ENCODE measurements around the gene SUGP1.

Gene SUGP1, protein sequence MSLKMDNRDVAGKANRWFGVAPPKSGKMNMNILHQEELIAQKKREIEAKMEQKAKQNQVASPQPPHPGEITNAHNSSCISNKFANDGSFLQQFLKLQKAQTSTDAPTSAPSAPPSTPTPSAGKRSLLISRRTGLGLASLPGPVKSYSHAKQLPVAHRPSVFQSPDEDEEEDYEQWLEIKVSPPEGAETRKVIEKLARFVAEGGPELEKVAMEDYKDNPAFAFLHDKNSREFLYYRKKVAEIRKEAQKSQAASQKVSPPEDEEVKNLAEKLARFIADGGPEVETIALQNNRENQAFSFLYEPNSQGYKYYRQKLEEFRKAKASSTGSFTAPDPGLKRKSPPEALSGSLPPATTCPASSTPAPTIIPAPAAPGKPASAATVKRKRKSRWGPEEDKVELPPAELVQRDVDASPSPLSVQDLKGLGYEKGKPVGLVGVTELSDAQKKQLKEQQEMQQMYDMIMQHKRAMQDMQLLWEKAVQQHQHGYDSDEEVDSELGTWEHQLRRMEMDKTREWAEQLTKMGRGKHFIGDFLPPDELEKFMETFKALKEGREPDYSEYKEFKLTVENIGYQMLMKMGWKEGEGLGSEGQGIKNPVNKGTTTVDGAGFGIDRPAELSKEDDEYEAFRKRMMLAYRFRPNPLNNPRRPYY

GRCh38 chr19:19320361-19321140, at the start of gene SUGP1, which contains the start of gene MAU2:
TSS of gene SUGP1 (minus strand) at chr19:19320509. CDS start at chr19:19320496, 13 bp downstream.
TSS of gene MAU2 (plus strand) at chr19:19320829. CDS start at chr19:19320860, 31 bp downstream.
- DNase-seq (ENCODE audit: low read depth), result peak; percentile 92
- H3K4me3 ChIP-seq (ENCODE audit: low read depth, low read length), result peak within 1 kb of the TSS; percentile 89
- TF ChIP-seq, protein P1, sequence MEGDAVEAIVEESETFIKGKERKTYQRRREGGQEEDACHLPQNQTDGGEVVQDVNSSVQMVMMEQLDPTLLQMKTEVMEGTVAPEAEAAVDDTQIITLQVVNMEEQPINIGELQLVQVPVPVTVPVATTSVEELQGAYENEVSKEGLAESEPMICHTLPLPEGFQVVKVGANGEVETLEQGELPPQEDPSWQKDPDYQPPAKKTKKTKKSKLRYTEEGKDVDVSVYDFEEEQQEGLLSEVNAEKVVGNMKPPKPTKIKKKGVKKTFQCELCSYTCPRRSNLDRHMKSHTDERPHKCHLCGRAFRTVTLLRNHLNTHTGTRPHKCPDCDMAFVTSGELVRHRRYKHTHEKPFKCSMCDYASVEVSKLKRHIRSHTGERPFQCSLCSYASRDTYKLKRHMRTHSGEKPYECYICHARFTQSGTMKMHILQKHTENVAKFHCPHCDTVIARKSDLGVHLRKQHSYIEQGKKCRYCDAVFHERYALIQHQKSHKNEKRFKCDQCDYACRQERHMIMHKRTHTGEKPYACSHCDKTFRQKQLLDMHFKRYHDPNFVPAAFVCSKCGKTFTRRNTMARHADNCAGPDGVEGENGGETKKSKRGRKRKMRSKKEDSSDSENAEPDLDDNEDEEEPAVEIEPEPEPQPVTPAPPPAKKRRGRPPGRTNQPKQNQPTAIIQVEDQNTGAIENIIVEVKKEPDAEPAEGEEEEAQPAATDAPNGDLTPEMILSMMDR (IDR thresholded peaks at IDR 0.05; ENCODE audit: control insufficient read depth, extremely low read depth, insufficient read depth), result peak; percentile 21; the same call in 1 of the 2 replicates

DNA sequence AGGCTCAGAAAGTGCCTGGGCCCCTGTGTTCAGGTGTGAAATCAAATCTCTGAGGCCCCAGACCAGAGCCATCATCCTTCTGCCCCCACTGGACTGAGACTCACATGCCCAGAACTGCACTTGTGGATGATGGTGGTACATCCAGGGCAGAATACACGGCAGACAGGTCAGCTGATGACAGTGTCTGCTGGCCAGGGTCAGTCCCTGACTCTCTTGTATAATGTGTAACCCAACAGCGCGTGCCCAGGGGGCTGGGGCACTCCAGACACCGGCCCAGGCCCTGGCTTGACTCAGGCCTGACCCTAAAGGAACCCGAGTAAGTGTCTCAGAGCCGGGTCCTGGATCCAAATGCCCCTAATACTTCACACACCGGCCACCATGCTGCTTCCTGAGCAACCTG, 47.8 kb upstream of the SUGP1 start:
- DNase-seq (ENCODE audit: low read depth), result no peak
- TF ChIP-seq, protein P1 (IDR thresholded peaks at IDR 0.05; ENCODE audit: control insufficient read depth, extremely low read depth, insufficient read depth), result no peak
- H3K4me3 ChIP-seq (ENCODE audit: low read depth, low read length), result no peak overlapping the region

DNA sequence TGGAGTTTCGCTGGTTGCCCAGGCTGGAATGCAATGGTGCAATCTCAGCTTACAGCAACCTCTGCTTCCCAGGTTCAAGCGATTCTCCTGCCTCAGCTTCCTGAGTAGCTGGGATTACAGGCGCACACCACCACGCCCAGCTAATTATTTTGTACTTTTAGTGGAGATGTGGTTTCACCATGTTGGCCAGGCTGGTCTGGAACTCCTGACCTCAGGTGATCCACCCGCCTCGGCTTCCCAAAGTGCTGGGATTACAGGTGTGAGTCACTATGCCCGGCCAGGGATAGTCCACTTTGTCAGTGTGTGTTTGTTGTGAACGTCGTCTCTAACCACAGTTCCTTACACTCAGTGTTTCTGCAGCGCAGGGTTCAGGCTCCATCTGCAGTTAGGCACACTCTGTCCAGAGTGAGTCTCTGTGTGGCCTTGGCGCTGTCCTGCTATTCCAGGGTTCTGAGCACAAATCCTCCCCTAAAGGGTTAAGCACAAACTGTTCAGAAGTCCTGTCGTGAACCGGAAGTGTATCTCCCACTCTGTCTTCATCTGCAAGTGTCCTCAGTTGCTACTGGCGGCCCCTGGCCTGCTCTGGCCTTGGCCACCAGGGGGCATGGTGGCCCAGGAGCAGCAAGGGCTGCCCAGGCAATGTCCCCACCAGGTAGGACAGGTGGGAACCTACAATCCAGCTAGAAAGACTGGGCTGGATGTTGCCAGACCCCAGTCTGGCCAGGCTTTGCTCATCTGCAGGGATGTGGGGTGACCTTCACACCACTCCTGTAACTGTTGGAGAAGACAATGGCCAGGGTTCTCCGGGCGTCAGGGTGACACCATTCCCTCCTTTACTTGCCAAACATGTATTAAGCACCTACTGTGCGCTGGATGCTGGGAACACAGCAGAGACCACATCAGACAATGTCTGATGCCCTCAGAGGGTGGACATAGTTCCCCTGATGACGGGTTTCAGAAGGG, 46.4 kb upstream of the SUGP1 start:
- no peak overlapping the region for H3K4me3 ChIP-seq (ENCODE audit: low read depth, low read length)
- TF ChIP-seq, protein P1 (IDR thresholded peaks at IDR 0.05; ENCODE audit: control insufficient read depth, extremely low read depth, insufficient read depth), result peak; percentile 96
- DNase-seq (ENCODE audit: low read depth), result peak; percentile 59

DNA sequence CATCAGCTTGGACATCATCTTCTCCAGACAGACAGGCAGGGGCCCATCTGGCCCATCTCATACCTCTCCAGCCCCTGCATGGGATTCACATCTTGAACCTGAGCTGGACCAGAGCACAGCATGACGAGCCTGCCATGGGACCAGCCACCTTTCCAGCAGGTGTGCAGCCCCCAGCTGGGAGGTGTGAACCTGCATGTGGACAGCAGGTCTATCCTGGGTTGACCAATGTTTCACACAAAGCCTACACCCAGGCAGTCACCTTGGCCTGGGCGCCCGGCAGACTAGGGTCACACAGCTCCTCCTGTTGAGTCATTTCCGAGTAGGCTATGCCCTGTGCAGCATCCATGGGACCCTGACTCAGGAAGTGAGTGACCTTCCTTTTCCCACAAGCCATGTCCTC, 41.8 kb upstream of the SUGP1 start:
- TF ChIP-seq, protein P1 (IDR thresholded peaks at IDR 0.05; ENCODE audit: control insufficient read depth, extremely low read depth, insufficient read depth), result no peak
- DNase-seq (ENCODE audit: low read depth), result no peak
- H3K4me3 ChIP-seq (ENCODE audit: low read depth, low read length), result no peak overlapping the region

DNA sequence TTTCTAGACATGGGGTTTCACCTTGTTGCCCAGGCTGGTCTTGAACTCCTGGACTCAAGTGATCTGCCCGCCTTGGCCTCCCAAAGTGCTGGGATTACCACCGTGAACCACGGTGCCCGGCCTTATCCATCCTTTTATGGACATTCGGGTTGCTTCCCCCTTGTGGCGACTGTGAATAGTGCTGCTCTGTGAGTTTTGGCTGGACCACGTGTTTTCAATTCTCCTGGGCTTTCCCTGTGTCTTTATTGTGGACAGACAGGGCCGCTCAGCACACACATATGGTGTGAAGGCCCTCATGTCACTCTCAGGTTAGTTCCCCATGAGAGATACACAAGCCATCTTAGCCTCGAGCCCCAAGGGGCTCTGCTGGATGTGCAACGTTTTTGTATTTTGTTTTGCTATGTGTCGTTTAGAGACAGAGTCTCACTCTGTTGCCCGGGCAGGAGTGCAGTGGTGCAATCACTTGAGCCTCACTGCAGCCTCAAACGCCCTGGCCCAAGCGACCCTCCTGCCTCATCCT, 40.8 kb upstream of the SUGP1 start:
- TF ChIP-seq, protein P1 (IDR thresholded peaks at IDR 0.05; ENCODE audit: control insufficient read depth, extremely low read depth, insufficient read depth), result peak; percentile 71
- DNase-seq (ENCODE audit: low read depth), result peak; percentile 69
- H3K4me3 ChIP-seq (ENCODE audit: low read depth, low read length), result no peak overlapping the region

Measured in LNCaP clone FGC (cell line).